ENCODE results near the gene RCL1.

DNA sequence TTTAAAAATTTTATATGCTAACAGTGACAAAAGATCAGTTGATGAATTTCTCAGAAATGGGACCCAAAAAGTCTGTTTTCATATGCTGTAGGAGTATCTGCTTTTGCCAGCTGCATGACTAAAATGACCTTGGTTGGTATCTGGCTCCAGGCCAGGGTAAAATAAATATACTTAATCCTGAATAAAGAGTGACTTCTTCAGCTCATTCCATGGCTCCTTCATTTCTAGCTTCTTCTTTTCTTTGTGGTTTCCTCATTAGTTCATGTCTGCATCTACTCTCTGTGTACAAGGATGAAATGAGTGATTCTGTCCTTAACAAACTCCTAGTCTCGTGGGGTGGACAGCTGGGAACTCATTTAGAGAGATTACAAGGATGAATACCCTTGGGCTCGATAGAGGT, 36.0 kb downstream of the RCL1 start:
- TF ChIP-seq CTCF (IDR thresholded peaks at IDR 0.05) (no peak), POLR2A (IDR thresholded peaks at IDR 0.05) (no peak)

Measured in thyroid gland (tissue), 4 donors.